ENCODE results near the gene ARID3A.

DNA sequence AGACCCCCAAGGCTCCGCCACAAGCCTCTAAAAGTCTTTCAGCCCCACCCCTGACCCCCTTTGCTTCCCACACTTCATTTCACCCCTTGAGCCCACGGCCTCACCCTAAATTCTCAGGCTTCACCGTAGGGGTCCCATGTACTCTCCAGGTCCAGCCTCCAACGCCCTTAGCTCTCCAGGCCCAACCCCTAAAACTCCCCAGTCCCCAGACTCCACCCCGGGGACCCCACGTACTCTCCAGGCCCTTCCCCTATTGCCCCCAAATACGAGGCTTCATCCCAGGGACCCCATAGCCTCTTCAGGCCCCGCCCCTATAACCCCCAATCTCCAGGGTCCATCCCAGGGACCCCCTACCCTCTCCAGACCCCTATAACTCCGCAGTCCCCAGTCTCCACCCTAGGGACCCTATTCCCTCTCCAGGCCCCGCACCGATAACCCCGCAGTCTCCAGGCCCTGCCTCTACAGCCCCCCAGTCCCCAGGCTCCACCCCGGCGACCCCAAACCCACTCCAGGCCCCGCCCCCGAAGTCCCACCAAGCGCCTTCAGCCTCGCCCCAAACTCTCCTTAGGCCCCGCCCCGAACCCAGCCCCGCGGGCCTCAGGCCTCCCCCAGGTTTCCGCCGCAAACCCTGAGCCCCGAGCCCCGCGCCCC is 33.5 kb upstream of the ARID3A start:
- TF ChIP-seq, protein P1, sequence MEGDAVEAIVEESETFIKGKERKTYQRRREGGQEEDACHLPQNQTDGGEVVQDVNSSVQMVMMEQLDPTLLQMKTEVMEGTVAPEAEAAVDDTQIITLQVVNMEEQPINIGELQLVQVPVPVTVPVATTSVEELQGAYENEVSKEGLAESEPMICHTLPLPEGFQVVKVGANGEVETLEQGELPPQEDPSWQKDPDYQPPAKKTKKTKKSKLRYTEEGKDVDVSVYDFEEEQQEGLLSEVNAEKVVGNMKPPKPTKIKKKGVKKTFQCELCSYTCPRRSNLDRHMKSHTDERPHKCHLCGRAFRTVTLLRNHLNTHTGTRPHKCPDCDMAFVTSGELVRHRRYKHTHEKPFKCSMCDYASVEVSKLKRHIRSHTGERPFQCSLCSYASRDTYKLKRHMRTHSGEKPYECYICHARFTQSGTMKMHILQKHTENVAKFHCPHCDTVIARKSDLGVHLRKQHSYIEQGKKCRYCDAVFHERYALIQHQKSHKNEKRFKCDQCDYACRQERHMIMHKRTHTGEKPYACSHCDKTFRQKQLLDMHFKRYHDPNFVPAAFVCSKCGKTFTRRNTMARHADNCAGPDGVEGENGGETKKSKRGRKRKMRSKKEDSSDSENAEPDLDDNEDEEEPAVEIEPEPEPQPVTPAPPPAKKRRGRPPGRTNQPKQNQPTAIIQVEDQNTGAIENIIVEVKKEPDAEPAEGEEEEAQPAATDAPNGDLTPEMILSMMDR (IDR thresholded peaks at IDR 0.05), result no peak
- TF ChIP-seq POLR2A (IDR thresholded peaks at IDR 0.05), result no peak
